Measurements from ENCODE around the gene PRRG4.
"Not testable (repeated sequence)": the region's sequence is repeated elsewhere in the genome, so short reads cannot be mapped to it uniquely, and the experiment has no call there.

DNA sequence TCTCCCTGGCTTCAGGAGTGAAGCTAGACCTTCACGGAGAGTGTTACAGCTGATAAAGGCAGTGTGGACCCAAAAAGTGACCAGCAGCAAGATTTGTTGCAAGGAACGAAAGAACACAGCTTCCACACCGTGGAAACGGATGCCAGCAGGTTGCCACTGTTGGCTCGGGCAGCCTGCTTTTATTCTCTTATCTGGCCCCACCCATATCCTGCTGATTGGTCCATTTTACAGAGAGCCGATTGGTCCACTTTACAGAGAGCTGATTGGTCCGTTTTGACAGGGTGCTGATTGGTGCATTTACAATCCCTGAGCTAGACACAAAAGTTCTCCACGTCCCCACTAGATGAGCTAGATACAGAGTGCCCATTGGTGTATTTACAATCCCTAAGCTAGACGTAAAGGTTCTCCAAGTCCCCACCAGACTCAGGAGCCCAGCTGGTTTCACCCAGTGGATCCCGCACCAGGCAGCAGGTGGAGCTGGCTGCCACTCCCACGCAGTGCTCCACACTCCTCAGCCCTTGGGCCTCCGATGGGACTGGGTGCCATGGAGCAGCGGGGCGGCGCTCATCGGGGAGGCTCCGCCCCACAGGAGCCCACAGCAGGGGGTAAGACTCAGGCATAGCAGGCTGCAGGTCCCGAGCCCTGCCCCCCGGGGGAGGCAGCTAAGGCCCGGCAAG is 58.1 kb downstream of the PRRG4 start:
- not testable (repeated sequence) for TF ChIP-seq EZH2 (IDR thresholded peaks at IDR 0.05); POLR2AphosphoS5 (IDR thresholded peaks at IDR 0.05; ENCODE audit: borderline replicate concordance, low read depth, low read length)

Measured in SK-N-MC (cell line).